Measurements from ENCODE around the gene FOLR2. TPM values are rescaled to one million over a fixed set of nuclear protein-coding genes. Genes with fewer than 3 reads are reported as not detected.

Gene FOLR2
- total RNA-seq, 3 donors from 2014 or later (not counting 1 experiment from before 2014, with no cell fraction given), result not detected

- 98% methylated on average over 4 of the region's 4 CpGs for WGBS (ENCODE audit: insufficient coverage)
- no peak for TF ChIP-seq CTCF (IDR thresholded peaks at IDR 0.05)
- H3K27me3 Mint-ChIP-seq (ENCODE audit: low read depth in 2 of 2), result peaks cover 0 to 6% of the 10 kb centered on the region in 2 donors
- no peaks in the 10 kb centered on the region for H3K9me3 ChIP-seq (ENCODE audit: control insufficient read depth, insufficient read depth, low read length)
- no peaks in the 10 kb centered on the region for H3K36me3 Mint-ChIP-seq
- peaks cover 64% of the 10 kb centered on the region for H3K36me3 ChIP-seq (ENCODE audit: control insufficient read depth, insufficient read depth, low read length)
- peaks cover 5% of the 10 kb centered on the region for H3K27me3 ChIP-seq (ENCODE audit: control insufficient read depth, insufficient read depth, low read length)
- peak overlapping the region in 1 of 2 donors; percentile 19 for H3K27ac Mint-ChIP-seq
- no peak overlapping the region for H3K27ac ChIP-seq (ENCODE audit: low read length)
- H3K4me1 Mint-ChIP-seq, result peaks cover 9 to 30% of the 10 kb centered on the region in 2 donors
- intact Hi-C loops (cut with micrococcal nuclease), result no loop called here
- no peaks in the 10 kb centered on the region for H3K9me3 Mint-ChIP-seq
- ATAC-seq (no peak), DNase-seq (no peak)
- no peak overlapping the region for H3K4me3 ChIP-seq (ENCODE audit: low read length)
- H3K4me3 Mint-ChIP-seq, result no peak overlapping the region
- H3K4me1 ChIP-seq (ENCODE audit: control insufficient read depth, insufficient read depth, low read length), result peaks cover 10% of the 10 kb centered on the region
Observed at GRCh38 chr11:72234920-72235319, 18.3 kb downstream of the FOLR2 start.

GRCh38 chr11:72235351-72236057 is 18.9 kb downstream of the FOLR2 start:
- 94% methylated on average over 16 of the region's 17 CpGs for WGBS (ENCODE audit: insufficient coverage)
- H3K9me3 Mint-ChIP-seq, result no peaks in the 10 kb centered on the region
- no peak for TF ChIP-seq CTCF (IDR thresholded peaks at IDR 0.05)
- peaks cover 4 to 9% of the 10 kb centered on the region in 2 donors for H3K27me3 Mint-ChIP-seq (ENCODE audit: low read depth in 2 of 2)
- H3K36me3 Mint-ChIP-seq, result no peaks in the 10 kb centered on the region
- no peak overlapping the region for H3K4me3 Mint-ChIP-seq
- peaks cover 13 to 35% of the 10 kb centered on the region in 2 donors for H3K4me1 Mint-ChIP-seq
- peaks cover 15% of the 10 kb centered on the region for H3K4me1 ChIP-seq (ENCODE audit: control insufficient read depth, insufficient read depth, low read length)
- ATAC-seq, result no peak
- H3K27me3 ChIP-seq (ENCODE audit: control insufficient read depth, insufficient read depth, low read length), result peaks cover 10% of the 10 kb centered on the region
- no peak for DNase-seq
- intact Hi-C loops (cut with micrococcal nuclease), result no loop called here
- no peak overlapping the region for H3K27ac Mint-ChIP-seq
- H3K4me3 ChIP-seq (ENCODE audit: low read length), result no peak overlapping the region
- peaks cover 58% of the 10 kb centered on the region for H3K36me3 ChIP-seq (ENCODE audit: control insufficient read depth, insufficient read depth, low read length)
- H3K27ac ChIP-seq (ENCODE audit: low read length), result no peak overlapping the region
- no peaks in the 10 kb centered on the region for H3K9me3 ChIP-seq (ENCODE audit: control insufficient read depth, insufficient read depth, low read length)

DNA sequence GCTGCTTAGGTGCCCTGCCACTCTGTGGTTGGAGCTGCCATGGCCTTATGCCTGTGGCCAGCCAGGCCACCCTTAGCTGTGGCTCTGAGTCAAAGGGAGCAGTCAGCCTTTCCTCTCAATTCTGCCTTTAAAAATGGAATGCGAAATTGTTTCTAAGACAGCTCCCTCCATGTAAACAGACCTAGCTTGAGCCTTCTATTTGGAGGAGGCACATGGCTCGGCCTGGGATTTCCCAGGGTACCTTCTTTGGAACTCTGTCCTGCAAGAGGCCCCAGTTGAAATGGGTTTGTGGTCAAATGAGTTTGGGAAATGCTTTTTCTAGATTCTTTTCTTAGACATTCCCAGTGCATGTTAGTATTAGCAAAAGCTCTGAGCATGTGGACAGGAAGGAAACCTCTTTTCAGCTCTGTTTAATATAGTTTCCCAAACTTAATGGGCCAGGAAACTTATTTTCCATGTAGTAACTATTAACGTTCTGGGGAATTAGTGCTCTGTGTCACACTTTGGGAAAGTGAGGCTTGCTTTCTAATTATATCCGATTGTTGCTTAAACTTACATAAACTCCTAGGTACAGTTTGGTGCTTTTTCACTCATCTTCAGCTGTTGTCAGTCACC is 19.6 kb downstream of the FOLR2 start:
- Histone ChIP-seq H3K36me3 (ENCODE audit: control insufficient read depth, insufficient read depth, low read length) (peaks cover 51% of the 10 kb centered on the region), H3K9me3 (ENCODE audit: control insufficient read depth, insufficient read depth, low read length) (no peaks in the 10 kb centered on the region), H3K4me3 (ENCODE audit: low read length) (no peak overlapping the region), H3K27me3 (ENCODE audit: control insufficient read depth, insufficient read depth, low read length) (peaks cover 15% of the 10 kb centered on the region), H3K4me1 (ENCODE audit: control insufficient read depth, insufficient read depth, low read length) (peaks cover 21% of the 10 kb centered on the region), H3K27ac (ENCODE audit: low read length) (no peak overlapping the region)
- peaks cover 18 to 41% of the 10 kb centered on the region in 2 donors for H3K4me1 Mint-ChIP-seq
- ATAC-seq, result no peak
- no peak for DNase-seq
- H3K27me3 Mint-ChIP-seq (ENCODE audit: low read depth in 2 of 2), result peaks cover 11 to 15% of the 10 kb centered on the region in 2 donors
- H3K27ac Mint-ChIP-seq, result no peak overlapping the region
- H3K4me3 Mint-ChIP-seq, result no peak overlapping the region
- no peaks in the 10 kb centered on the region for H3K9me3 Mint-ChIP-seq
- H3K36me3 Mint-ChIP-seq, result no peaks in the 10 kb centered on the region
- no peak for TF ChIP-seq CTCF (IDR thresholded peaks at IDR 0.05)
- WGBS (ENCODE audit: insufficient coverage), result 84% methylated on average over 4 of the region's 4 CpGs
- intact Hi-C loops (cut with micrococcal nuclease), result no loop called here
